GM21526 (cell line): ENCODE results near the gene GSK3A.

Experiments
- ATAC-seq: cut with Tn5 transposase; IDR thresholded peaks from one replicate; pipeline ENCODE4 v1.9.1; 2021; ENCODE audit warnings: moderate library complexity; ENCODE audit not compliant: unreplicated experiment, low FRiP score

The GSK3A gene

DNA sequence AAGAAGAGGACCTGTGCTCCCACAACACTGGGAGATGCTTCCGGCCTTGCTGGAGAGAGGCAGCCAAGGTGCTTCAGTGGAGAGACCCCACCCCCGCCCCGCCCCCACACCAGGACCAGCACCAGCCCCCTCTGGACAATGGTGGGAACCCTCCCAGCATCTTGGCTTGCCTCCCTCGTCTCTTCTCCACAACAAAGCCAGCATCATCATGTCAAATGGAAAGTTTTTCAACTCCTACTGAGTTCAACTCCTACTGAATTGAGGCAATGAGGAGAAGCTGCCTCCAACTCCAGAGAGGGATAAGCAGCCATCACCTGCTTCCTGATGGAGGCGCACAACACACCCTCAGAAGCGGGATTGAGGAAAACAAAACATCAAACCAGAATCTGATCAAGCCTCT is 37.7 kb downstream of the GSK3A start:
- no peak for ATAC-seq

DNA sequence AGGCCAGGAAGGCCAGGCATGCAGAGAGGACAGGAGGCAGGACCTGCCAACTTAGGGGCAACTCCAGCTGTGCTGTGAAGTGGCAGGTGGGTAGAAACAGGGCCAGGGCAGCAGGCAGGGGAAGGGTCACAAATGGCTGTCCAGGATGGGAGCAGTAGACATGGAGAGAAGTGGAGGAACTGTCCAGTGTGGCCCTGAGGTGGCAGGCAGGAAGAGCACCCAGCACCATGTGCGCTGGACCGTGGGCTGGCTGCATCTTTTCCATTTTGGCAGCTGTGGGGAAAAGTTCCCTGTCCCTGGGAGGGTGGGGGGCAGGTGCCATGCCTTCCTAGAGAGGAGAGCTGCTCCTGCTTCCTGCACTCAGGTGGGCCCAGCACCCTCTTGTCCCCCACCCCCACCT is 38.7 kb downstream of the GSK3A start:
- ATAC-seq = no peak

GRCh38 chr19:42202290-42202880 is 40.0 kb downstream of the GSK3A start:
- no peak for ATAC-seq

DNA sequence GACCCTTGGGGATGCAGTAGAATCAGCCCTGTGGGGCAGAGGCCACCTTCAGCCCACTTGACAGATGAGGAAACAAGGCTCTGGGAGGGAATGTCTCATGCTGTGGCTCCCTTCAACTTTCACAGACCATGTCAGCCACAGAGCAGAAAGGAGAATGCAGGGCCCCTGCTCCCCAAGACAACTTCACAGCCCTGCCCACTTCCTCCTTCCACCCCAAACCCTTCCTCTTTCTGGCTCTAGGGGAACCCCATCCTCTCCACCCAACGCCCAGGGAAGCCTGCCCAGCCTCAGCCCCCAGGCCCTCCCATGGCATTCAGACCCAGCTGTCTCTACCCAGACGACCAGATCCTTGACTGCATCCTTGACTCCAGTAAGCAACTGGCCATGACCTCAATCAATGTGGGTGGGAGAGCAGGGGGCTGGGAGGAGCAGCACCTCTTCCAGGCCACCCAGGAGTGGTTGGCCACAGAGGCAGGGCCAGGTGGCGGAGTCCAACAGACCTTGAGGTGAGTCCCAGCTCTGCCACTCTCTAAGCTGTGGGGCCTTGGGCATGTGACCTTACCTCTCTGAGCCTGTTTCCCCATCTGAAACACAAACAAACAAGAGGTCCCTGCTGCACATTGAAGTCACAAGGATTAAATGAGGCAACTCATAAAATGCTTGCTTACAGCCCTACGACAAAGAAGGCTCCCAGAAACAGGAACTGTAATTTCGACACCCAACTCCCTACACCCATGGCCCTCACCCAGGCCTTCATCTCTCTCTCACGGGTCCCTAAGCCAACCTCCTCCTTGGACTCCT is 40.7 kb downstream of the GSK3A start:
- no peak for ATAC-seq

DNA sequence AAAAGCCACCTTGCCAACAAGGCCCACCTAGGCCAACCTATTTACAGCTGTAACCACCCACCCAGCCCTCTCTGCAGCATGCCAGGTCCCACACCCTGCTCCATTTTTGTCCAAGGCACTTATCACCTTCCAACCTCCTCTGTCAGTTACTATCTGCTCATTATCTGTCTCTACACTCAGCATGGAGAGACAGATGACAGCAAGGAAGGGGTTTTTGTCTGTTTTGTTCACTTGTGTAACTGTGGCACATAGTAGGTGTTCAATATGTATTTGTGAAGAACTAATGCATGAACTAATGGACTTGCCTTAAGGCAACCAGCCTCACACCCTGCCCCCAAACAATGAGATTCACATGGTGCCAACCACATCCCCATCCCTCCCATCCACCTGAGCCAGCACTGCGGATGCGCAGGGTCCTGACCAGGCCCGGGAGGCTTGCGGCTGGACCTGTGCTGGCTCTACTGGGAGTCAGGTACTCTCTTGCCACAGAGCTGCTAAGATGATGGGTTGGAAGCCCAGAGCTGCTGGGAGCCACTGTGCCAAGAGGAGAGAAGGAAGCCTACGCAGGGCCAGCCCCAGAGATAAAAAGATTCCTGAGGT is 42.2 kb downstream of the GSK3A start:
- no peak for ATAC-seq

GRCh38 chr19:42199440-42200115 is 42.8 kb downstream of the GSK3A start:
- ATAC-seq = no peak

DNA sequence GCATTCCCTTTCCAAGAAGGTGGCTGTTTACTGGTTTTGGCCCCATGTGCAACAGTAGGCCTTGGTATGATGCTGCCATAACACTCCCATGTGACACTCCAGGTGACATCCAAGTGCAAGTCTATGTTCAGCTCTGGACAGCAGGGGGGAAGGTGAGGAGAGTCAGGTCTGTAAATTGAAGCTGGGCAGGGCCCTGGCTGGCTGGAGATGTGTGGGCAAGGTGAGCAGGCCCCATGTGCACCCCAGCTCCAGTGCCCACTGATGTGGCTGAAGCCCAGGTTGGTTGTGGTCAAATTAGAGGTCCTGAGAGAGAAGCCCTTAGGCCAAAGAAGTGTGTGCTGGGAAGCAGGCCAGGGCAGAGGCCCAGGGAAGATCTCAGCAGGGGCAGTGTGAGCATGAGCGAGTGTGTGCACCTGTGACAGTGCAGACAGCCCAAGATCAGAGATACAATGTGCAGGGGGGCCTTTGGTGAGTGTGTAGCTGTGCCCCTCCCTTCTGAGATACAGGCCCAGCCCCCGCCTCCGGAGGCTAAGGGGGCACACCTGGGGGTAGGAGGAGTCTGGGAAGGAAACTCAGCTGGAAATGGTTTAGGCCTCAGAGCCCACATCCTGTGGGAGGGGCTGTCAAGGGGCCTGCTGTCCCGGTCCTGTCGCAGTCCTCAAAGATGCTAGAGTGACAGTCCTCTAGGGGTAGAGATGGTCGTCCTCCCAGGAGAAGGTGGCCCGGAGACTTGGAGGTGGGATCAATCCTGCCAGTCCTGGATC is 43.5 kb downstream of the GSK3A start:
- no peak for ATAC-seq

- no peak for ATAC-seq
Observed at GRCh38 chr19:42197375-42197817, 45.0 kb downstream of the GSK3A start.

GRCh38 chr19:42196011-42197001 is 46.1 kb downstream of the GSK3A start:
- ATAC-seq = no peak

- ATAC-seq = no peak
Observed at GRCh38 chr19:42193706-42194105, 48.7 kb downstream of the GSK3A start.

DNA sequence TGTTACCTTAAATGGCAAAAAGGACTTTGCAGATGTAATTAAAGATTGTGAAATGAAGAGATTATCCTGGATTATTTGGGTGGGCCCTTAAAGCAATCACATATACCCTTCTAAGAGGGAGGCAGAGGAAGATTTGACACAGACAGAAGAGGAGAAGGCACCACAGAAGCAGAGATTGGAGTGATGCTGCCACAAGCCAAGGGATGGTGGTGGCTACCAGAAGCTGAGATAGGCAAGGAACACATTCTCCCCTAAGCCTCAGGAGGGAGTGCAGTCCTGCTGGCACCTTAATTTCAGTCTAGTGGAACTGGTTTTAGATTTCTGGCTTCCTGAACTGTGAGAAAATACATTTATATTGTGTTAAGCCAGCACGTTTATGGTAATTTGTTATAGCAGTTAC is 49.1 kb downstream of the GSK3A start:
- no peak for ATAC-seq

DNA sequence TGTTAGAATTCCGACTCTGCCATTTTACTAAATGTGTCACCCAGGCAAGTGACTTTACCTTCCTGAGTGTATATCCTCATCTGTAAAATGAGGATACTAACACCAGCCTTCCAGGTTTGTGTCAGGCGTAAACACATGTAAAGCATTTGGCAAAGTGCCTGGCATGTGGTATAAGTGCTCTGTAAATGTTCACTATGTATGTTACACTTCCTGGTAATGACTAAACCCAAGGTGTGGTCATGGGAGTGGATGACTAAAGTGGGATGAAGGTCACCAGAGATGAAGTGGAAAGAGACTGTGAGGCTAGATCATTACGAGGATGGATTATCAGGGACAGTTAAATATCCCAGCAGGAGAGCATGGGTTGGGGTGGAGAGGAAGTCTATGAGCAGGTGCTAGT is 50.5 kb downstream of the GSK3A start:
- ATAC-seq = no peak

GRCh38 chr19:42191330-42191729 is 51.1 kb downstream of the GSK3A start:
- no peak for ATAC-seq

GRCh38 chr19:42189133-42189532 is 53.3 kb downstream of the GSK3A start:
- no peak for ATAC-seq

GRCh38 chr19:42188665-42189064 is 53.7 kb downstream of the GSK3A start:
- no peak for ATAC-seq

DNA sequence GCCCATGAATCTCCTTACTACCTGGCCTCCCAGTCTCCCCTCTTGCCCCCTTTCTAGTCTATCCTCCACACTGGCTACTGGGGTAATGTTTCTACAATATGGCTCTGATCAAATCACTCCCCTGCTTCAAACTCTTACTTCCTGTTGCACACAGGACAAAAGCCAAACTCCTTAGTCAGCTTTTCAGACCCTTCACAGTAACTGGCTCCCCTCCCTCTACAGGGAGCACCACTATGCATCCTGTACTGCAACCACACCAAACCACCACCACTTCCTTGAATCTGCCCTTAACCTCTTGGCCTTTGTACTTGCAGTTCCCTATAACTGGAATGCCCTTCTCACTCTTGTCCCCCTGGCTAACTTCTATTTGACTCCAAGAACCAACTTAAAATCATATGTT is 57.1 kb downstream of the GSK3A start:
- no peak for ATAC-seq

DNA sequence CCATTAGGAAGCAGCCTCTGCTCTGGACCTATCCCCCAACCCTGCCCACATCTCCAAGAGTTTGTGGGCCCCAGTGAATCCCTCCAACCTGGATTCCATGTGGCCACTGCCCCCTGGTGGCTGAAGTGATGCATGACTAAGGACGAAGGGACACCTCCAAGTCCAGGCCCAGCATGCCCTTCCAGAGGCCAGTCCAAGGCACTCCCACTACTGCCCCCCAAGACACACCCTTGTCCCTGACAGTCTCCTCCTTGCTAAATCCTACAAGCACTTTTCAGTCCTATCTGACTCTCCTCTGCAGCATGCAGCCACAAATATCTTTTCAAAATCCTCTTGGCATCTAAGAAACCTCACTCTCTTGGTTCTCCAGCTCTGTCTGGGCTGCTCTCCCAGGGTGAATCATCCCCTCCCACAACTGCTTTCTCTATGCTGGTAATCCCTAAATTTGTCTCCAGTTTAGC is 58.0 kb downstream of the GSK3A start:
- ATAC-seq = no peak
